Measurements from ENCODE around the gene ELP2.

DNA sequence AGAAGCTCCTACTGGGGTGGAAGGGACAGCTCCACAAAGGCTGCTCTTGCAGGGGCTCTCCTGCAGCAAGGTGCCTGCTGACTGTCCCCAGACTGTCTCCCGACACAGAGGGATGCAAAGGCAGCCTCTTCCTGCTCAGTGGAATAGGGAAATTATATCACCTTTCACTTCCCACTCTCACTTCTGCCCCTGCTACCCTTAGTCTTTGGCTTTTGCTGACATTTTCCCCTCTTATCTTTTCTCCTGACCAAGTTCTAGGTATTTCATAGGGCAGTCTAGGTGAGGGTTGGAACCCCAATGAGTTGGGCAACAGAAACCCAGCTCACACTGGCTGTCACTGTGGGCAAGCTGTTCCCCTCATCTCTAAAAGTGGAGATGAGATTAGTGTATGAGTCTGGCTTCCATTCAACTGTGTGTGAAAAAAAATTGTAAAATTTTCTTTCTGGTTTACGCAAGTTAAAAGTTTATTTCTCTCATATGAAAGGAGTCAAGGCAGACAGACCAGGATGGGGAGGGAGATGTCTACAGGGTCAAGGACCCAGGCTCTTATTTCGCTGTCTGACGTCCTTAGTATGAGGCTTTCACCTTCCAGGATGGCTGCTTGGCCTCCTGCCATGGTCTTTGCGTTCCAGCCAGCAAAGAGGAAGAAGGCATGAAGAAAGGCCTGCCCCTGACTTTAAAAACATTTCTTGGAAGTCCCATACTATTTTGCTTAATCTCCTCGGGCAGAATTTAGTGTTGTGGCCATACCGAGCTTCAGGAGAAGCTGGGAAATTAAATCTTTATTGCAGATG is 50.1 kb downstream of the ELP2 start:
- TF ChIP-seq, protein P1, sequence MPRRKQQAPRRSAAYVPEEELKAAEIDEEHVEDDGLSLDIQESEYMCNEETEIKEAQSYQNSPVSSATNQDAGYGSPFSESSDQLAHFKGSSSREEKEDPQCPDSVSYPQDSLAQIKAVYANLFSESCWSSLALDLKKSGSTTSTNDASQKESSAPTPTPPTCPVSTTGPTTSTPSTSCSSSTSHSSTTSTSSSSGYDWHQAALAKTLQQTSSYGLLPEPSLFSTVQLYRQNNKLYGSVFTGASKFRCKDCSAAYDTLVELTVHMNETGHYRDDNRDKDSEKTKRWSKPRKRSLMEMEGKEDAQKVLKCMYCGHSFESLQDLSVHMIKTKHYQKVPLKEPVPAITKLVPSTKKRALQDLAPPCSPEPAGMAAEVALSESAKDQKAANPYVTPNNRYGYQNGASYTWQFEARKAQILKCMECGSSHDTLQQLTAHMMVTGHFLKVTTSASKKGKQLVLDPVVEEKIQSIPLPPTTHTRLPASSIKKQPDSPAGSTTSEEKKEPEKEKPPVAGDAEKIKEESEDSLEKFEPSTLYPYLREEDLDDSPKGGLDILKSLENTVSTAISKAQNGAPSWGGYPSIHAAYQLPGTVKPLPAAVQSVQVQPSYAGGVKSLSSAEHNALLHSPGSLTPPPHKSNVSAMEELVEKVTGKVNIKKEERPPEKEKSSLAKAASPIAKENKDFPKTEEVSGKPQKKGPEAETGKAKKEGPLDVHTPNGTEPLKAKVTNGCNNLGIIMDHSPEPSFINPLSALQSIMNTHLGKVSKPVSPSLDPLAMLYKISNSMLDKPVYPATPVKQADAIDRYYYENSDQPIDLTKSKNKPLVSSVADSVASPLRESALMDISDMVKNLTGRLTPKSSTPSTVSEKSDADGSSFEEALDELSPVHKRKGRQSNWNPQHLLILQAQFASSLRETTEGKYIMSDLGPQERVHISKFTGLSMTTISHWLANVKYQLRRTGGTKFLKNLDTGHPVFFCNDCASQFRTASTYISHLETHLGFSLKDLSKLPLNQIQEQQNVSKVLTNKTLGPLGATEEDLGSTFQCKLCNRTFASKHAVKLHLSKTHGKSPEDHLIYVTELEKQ (tag by site-specific recombination; IDR thresholded peaks at IDR 0.05; ENCODE audit: borderline replicate concordance), result no peak
- TF ChIP-seq ZNF629 (tag by site-specific recombination; IDR thresholded peaks at IDR 0.05) (no peak), ZNF416 (tag by site-specific recombination; IDR thresholded peaks at IDR 0.05) (no peak), ZBTB8A (tag by site-specific recombination; IDR thresholded peaks at IDR 0.05) (no peak), KLF9 (tag by site-specific recombination; IDR thresholded peaks at IDR 0.05; ENCODE audit: low read depth) (no peak), ZNF354C (tag by site-specific recombination; IDR thresholded peaks at IDR 0.05; ENCODE audit: borderline replicate concordance, low read depth) (no peak)
- TF ChIP-seq, protein P2, sequence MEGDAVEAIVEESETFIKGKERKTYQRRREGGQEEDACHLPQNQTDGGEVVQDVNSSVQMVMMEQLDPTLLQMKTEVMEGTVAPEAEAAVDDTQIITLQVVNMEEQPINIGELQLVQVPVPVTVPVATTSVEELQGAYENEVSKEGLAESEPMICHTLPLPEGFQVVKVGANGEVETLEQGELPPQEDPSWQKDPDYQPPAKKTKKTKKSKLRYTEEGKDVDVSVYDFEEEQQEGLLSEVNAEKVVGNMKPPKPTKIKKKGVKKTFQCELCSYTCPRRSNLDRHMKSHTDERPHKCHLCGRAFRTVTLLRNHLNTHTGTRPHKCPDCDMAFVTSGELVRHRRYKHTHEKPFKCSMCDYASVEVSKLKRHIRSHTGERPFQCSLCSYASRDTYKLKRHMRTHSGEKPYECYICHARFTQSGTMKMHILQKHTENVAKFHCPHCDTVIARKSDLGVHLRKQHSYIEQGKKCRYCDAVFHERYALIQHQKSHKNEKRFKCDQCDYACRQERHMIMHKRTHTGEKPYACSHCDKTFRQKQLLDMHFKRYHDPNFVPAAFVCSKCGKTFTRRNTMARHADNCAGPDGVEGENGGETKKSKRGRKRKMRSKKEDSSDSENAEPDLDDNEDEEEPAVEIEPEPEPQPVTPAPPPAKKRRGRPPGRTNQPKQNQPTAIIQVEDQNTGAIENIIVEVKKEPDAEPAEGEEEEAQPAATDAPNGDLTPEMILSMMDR (tag by site-specific recombination; IDR thresholded peaks at IDR 0.05), result no peak
